Endothelial cell (in vitro differentiated cells): ENCODE measurements around the gene TRIM44. TPM values are rescaled to one million over a fixed set of nuclear protein-coding genes. Genes with fewer than 3 reads are reported as not detected.

Experiments
- DNase-seq: peaks from one replicate; pipeline ENCODE4 v3.0.0; 2021; ENCODE audit warnings: low spot score
- H3K27ac Mint-ChIP-seq: one replicate; pipeline ENCODE4 v1.8.0; 2021; ENCODE audit warnings: mixed read lengths, inconsistent platforms; ENCODE audit not compliant: unreplicated experiment
- H3K27me3 Mint-ChIP-seq: one replicate; pipeline ENCODE4 v1.8.0; 2021; ENCODE audit warnings: mild to moderate bottlenecking, moderate library complexity, mixed read lengths, inconsistent platforms; ENCODE audit not compliant: unreplicated experiment
- H3K36me3 Mint-ChIP-seq: one replicate; pipeline ENCODE4 v1.8.0; 2021; ENCODE audit warnings: mild to moderate bottlenecking, low read depth, mixed read lengths, inconsistent platforms; ENCODE audit not compliant: unreplicated experiment
- H3K4me1 Mint-ChIP-seq: one replicate; pipeline ENCODE4 v1.8.0; 2021; ENCODE audit warnings: mild to moderate bottlenecking, mixed read lengths, inconsistent platforms; ENCODE audit not compliant: unreplicated experiment
- H3K4me3 Mint-ChIP-seq: one replicate; pipeline ENCODE4 v1.8.0; 2021; ENCODE audit warnings: mild to moderate bottlenecking, mixed read lengths, inconsistent platforms; ENCODE audit not compliant: unreplicated experiment
- H3K9me3 Mint-ChIP-seq: one replicate; pipeline ENCODE4 v1.8.0; 2021; ENCODE audit warnings: mixed read lengths, inconsistent platforms; ENCODE audit not compliant: unreplicated experiment
- CTCF ChIP-seq: fragments of 200-600 bp; sonication (generic); IDR thresholded peaks from one replicate; pipeline ENCODE4 v1.5.0; 2021; ENCODE audit warnings: antibody characterized with exemption; ENCODE audit not compliant: unreplicated experiment
- total RNA-seq: library from RNA; stranded (reverse); fragmentation: NEBNext Ultra II Directional; extraction: Animal tissue kit (Norgen Biotek cat#: 25700); gene quantifications from one replicate; pipeline ENCODE4 v1.2.1, GENCODE V29; 2021; ENCODE audit not compliant: unreplicated experiment

Gene TRIM44
- total RNA-seq, 1 donor from 2014 or later, result 48.6 TPM

GRCh38 chr11:35624781-35625180, 37.8 kb upstream of the TRIM44 start:
- no peak for DNase-seq
- no peak for TF ChIP-seq CTCF
- peaks cover 22% of the 10 kb centered on the region for H3K4me1 Mint-ChIP-seq
- no peak overlapping the region for H3K4me3 Mint-ChIP-seq
- no peaks in the 10 kb centered on the region for H3K36me3 Mint-ChIP-seq
- no peak overlapping the region for H3K27ac Mint-ChIP-seq
- no peaks in the 10 kb centered on the region for H3K9me3 Mint-ChIP-seq
- peaks cover 2% of the 10 kb centered on the region for H3K27me3 Mint-ChIP-seq

- H3K36me3 Mint-ChIP-seq, result no peaks in the 10 kb centered on the region
- H3K9me3 Mint-ChIP-seq, result no peaks in the 10 kb centered on the region
- no peak for TF ChIP-seq CTCF
- H3K27me3 Mint-ChIP-seq, result no peaks in the 10 kb centered on the region
- no peak overlapping the region for H3K4me3 Mint-ChIP-seq
- DNase-seq, result no peak
- H3K4me1 Mint-ChIP-seq, result peaks cover 10% of the 10 kb centered on the region
- H3K27ac Mint-ChIP-seq, result no peak overlapping the region
Measured at GRCh38 chr11:35626501-35626900, 36.1 kb upstream of the TRIM44 start.

GRCh38 chr11:35629511-35629910, 33.1 kb upstream of the TRIM44 start:
- H3K4me1 Mint-ChIP-seq, result peaks cover 9% of the 10 kb centered on the region
- no peak for TF ChIP-seq CTCF

GRCh38 chr11:35629914-35630313, 32.7 kb upstream of the TRIM44 start:
- Mint-ChIP-seq H3K27me3 (no peaks in the 10 kb centered on the region), H3K36me3 (no peaks in the 10 kb centered on the region), H3K27ac (no peak overlapping the region), H3K4me1 (peaks cover 9% of the 10 kb centered on the region), H3K4me3 (no peak overlapping the region), H3K9me3 (no peaks in the 10 kb centered on the region)
- no peak for TF ChIP-seq CTCF
- no peak for DNase-seq

More at GRCh38 chr11:35629511-35629910, 33.1 kb upstream of the TRIM44 start:
- no peaks in the 10 kb centered on the region for H3K9me3 Mint-ChIP-seq
- no peak overlapping the region for H3K4me3 Mint-ChIP-seq
- no peak overlapping the region for H3K27ac Mint-ChIP-seq
- H3K27me3 Mint-ChIP-seq, result no peaks in the 10 kb centered on the region
- no peaks in the 10 kb centered on the region for H3K36me3 Mint-ChIP-seq
- DNase-seq, result no peak

GRCh38 chr11:35631891-35632290, 30.7 kb upstream of the TRIM44 start:
- Mint-ChIP-seq H3K36me3 (no peaks in the 10 kb centered on the region), H3K4me1 (peaks cover 9% of the 10 kb centered on the region), H3K27me3 (peaks cover 3% of the 10 kb centered on the region), H3K9me3 (no peaks in the 10 kb centered on the region), H3K4me3 (no peak overlapping the region), H3K27ac (no peak overlapping the region)
- no peak for TF ChIP-seq CTCF
- DNase-seq, result no peak
